GM04503 (cell line): ENCODE measurements around the gene CHCHD10.
"Not testable (repeated sequence)": the region's sequence is repeated elsewhere in the genome, so short reads cannot be mapped to it uniquely, and the experiment has no call there.

Experiments
- DNase-seq: peaks from one replicate; pipeline ENCODE4 v3.0.0-alpha.2; 2012; ENCODE audit warnings: low read depth

CHCHD10 gene

DNA sequence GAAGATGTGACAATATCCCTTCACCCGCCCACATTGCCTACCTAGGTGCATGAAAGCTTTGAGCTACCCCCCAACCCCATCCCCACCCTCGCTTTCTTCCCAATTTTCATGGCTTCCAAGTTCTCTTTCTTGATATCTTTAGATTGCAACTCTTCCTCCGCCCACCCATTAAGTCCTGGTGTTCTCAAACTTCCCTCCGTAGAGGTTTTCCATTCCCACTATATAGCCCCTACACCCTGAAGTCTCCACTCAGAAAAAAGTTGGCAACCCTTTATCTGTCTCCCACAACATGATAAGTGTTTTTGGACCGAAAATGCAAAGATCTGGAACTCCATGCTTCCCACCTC is 17.4 kb downstream of the CHCHD10 start:
- no peak for DNase-seq

DNA sequence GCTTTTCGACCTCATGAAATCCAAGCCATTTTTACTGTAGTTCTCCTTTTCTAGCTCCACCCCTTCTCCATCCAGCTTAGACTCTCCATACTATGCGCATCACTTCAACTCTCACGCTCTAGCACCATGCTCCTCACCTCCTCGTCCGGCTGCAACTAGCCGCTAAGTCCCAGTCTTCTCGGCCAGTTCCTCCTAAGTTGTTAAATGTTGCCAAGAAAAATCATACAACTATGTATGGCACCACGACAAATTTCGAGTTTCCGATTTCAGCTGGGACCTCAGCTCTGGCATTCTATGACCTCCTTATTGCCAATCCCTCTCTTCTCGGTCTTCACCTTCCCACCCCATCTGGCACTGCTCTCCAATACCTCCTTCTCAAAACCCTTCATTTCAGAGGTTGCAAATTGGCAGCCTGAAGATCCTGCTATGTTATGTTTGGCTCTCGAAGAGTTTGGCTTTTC is 17.9 kb downstream of the CHCHD10 start:
- DNase-seq = no peak

DNA sequence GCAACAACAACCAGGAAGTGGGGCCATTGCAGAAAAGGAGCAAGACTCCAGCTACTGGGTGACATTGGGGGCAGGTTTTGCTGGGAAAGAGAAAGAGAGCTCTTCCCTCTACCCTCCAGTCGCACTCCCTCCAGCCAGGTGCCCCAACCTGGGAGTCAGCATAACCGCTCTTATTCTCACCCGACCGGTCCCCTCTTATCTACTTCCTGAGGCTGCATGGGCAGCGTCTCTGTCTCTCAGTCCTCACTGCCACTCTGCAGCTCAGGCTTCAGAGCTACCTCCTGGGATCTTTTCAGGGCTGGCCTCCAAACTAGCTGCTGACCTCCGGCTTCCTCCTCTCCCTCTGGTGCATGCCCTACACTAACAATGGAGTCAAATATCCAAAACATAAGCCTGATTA is 22.0 kb downstream of the CHCHD10 start:
- DNase-seq = no peak

DNA sequence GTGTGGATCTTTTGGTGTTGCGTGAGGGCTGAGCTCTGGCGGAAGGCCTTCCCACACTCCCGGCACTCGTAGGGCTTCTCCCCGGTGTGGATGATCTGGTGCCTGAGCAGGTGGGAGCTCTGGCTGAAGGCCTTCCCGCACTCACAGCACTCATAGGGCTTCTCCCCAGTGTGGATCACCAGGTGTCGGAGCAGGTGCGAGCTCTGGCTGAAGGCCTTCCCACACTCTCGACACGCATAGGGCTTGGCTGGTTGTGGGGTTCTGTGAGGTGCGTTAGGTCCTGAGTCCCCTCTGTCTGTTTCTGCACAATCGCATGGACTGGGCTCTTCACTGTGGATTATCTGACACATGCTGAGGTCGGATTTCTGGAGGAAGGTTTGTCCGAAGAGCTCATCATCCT is 23.3 kb downstream of the CHCHD10 start:
- DNase-seq = no peak

DNA sequence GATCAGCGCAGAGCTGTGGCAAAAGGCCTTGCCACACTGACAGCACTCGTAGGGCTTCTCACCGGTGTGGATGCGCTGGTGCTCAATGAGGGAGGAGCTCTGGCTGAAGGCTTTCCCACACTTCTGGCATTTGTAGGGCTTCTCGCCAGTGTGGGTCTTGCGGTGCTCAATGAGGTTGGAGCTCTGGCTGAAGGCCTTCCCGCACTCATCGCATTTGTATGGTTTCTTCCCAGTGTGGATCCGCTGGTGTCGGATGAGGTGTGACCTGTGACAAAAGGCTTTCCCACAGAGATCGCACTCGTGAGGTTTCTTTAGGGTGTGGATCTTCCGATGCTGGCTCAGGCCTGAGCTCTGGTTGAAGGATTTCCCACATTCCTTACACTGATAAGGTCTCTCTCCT is 23.8 kb downstream of the CHCHD10 start:
- no peak for DNase-seq

DNA sequence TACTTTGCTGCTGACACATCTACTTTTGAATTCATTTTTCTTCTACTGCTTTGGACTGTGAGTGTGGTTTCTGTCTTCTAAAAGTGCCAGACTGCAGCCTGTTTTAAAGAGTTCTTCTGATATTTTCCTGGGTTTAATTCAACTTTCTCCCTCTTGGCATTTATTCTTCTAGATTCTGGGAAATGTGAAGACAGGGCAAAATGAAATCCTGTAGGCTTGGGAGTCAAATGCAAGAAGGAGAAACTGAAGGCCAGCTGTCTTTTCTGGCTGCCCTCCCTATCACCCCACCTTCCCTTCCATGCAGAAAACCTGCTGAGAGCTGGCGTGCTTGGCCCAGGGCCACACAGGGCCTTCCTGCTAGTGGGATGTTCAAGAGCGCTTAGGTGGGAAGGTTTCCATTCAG is 24.5 kb downstream of the CHCHD10 start:
- DNase-seq = no peak

DNA sequence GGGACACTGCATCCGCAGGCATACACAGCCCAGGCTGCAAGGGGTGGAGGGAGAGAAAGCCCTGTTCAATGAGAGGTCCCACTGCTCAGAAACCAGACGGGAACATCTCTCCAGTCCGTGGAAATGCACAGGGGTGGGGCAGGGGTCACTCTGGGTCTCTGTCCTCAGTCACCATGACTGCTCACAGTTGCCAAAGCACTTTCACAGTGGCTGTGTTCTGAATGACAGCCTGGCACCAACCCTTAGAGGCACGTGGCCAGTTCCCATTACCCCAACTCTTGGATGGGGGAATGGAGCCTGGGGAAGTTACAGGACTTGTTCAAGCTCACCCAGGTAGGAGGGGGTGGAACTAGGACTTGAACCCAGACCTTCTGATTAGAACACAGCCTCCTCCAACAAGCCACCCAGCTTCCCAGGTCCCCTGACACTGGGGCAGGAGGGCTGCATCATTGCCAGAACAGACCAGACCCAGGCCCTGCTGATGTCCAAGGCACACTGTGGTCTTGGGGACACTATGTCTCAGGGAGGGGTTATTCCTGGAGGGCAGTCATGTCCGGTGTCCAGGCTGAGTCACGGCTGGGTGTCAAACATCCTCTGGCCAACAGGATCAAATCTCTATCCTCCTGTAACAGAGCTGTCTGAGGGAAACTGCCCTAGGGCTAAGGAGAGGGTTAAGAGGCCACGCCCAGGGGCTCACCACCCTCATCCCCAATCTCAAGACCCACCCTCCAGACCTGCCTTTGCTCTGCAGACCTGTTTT is 25.1 kb downstream of the CHCHD10 start:
- DNase-seq = no peak

DNA sequence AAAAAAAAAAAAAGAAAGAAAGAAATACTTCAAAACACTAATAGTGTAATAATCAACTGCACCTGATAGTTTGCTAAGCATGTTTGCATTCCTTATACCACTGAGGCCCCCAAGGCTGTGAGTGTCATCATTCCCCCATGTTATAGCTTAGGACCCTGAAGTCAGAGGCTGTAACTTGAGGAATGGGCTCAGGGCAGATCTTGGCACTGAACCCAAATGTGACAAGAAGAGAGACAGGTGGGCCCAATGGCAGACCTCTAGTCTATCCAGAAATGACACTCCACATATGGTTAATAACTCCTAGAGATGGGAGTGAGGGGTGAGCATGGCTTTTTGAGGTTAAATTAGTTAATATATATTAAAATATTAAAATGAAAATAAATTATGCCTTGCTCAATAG is 30.1 kb downstream of the CHCHD10 start:
- no peak for DNase-seq

DNA sequence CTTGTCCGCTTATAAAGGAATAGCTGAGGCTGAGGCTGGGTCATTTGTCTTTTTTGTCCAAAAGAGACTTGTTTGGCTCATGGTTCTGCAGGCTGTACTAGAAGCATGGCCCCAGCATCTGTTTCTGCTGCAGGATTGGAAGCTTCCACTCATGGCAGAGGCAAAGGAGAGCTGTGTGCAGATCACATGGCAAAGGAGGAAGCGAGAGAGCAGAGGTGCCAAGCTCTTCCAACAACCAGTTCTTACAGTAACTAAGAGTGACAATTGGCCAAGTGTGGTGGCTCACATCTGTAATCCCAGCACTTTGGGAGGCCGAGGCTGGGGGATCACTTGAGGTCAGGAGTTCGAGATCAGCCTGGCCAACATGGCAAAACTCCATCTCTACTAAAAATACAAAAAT is 39.7 kb downstream of the CHCHD10 start:
- not testable (repeated sequence) for DNase-seq

DNA sequence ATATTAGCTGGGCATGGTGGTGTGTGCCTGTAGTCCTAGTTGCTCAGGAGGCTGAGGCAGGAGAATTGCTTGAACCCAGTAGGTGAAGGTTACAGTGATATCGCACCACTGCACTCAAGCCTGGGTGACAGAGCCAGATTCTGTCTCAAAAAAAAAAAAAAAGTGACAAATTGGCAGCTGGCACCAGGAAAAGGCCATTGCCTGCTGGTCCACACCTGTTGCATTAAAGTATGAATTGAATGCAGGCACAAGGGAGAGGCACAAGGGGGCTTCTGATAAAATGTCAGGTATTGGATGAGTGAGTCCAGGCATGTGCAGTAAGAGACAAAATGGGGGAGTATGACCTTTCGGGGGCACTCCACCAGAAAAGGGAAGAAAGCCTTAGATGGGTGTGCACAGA is 45.0 kb downstream of the CHCHD10 start:
- no peak for DNase-seq

DNA sequence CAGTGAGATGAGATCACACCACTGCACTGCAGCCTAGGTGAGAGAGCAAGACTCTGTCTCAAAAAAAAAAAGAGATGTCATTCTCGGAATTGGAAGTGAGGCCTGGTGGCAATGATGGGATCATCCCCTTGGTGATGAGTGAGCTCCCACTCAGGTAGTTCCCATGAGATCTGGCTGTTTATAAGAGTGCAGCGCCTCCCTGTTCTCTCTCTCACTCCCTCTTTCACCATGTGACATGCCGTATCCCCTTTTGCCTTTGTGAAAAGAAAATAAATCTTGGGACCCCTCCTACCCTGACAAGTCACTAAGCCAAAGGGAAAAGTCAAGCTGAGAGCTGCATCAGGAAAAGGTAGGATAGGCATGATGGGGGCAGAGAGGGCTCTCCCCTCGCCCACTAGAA is 45.6 kb downstream of the CHCHD10 start:
- no peak for DNase-seq

DNA sequence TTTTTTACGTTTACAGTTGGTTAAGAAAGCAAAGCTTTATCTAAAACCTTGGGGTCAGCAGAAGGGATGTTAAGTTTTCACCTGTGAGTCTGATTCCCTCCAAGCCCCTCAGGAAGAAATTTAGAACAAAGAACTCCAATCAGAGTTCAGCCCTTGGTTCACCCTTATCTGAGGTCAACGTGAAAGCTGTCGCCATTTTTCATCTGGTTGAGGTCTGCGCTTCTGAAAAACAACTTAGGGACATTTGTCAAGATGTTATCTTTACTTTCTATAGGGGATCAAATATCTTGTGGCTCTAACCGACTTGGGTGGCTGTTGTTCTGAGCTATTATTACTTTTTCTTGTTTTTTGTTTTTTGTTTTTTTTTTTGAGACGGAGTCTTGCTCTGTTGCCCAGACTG is 46.9 kb downstream of the CHCHD10 start:
- DNase-seq = no peak

DNA sequence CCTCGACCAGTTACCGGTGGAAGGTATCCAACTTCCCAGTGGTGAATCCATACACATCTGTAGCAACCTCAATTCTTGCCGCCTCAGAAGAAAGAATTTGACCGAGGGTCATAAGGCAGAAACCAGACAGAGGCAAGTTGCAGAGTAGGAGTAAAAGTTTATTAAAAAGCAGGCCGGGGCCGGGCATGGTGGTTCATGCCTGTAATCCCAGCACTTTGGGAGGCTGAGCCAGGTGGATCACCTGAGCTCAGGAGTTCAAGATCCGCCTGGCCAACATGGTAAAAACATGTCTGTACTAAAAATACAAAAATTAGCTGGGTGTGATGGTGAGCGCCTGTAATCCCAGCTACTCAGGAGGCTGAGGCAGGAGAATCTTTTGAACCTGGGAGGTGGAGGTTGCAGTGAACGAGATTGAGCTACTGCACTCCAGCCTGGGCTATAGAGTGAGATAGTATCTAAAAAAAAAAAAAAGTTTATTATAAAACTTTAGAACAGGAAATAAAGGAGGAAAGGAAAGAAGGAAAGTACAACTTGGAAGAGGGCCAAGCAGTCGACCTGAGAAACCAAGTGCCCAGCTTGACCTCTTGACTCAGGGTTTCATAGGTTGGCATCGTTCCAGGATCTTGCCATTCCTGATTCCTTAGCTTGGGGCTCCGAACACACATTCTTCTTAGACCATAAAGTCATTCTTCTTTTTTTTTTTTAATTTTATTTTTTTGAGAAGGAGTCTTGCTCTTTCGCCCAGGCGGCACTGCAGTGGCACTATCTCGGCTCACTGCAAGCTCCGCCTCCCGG is 49.2 kb downstream of the CHCHD10 start:
- no peak for DNase-seq

DNA sequence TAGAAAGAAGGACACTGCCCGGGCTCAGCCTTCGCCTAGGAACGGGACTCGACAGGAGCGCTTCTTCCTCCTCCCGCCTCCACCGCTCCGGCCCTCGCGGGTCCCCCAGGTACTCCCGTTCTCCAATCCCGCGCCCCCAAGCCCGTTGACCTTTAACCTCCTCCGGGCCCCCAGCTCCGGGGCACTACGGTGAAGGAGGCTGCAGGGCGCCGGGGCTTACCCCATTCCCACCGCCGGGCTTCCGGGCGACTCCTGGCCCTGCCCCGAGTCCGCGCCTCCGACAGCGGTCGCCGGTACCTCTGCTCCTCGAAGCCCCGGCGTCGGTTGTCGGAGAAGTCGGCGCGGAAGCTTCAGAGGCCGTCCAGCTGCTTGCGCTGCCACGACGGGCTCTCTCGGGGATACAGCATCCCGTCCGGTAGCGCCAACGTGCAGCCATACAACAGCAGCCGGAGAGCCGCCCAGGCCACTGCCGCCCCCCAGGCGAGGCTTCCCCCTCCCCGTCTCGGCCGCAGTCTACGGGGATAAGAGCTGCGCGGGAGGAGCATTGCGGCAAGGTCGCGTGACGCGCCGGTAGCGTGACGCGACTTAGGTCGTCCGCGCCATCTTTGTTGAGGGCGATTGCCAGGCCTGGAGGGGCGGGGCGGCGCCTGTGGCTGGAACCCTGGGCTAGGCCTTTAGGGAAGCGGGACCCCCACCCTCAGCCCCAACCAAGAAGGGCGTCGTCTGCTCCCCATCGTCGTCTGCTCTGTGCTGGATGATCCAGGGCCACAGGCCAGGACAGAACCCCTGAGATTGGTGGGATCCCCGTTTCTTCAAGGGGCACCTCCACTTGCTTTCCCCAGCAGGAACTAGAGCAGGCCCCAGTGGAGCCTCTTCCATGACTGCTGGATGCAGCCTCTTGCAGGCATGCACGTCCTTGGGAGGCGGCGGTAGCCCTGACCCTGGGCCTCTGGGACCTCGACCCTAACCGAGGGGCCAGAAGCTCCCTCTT is 50.7 kb downstream of the CHCHD10 start:
- peak; percentile 31 for DNase-seq
